ENCODE data around the gene TTC34.
"Not testable (repeated sequence)": the region's sequence is repeated elsewhere in the genome, so short reads cannot be mapped to it uniquely, and the experiment has no call there.

The TTC34 gene

DNA sequence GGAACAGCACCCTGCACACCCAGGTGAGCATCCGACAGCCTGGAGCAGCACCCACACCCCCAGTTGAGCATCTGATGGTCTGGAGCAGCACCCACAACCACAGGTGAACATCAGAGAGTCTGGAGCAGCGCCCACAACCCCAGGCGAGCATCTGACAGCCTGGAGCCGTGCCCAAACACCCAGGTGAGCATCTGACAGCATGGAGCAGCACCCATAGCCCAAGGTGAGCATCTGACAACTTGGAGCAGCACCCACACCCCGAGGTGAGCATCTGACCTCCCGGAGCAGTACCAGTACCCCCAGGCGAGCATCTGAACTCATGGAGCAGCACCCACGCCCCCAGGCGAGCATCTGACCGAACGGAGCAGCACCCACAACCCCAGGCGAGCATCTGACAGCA is 144.4 kb downstream of the TTC34 start:
- intact Hi-C loops (cut with DNase I): not testable (repeated sequence)
- DNase-seq: peak in 11 of 42 donors; percentile 5 to 63 (median 51)

DNA sequence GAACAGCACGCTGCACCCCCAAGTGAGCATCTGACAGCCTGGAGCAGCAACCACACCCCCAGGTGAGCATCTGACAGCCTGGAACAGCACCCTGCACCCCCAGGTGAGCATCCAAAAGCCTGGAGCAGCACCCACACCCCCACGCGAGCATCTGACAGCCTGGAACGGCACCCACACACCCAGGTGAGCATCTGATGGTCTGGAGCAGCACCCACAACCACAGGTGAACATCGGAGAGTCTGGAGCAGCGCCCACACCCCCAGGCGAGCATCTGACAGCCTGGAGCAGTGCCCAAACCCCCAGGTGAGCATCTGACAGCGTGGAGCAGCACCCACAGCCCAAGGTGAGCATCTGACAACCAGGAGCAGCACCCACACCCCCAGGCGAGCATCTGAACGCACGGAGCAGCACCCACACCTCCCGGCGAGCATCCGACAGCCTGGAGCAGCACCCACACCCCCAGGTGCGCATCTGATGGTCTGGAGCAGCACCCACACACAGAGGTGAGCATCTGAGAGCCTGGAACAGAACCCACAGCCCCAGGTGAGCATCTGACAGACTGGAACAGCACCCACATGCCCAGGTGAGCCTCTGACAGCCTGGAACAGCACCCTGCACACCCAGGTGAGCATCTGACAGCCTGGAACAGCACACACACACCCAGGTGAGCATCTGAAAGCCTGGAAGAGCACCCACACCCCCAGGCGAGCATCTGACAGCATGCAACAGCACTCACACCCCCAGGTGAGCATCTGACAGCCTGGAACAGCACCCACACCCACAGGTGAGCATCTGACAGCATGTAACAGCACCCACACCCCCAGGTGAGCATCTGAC is 145.7 kb downstream of the TTC34 start:
- intact Hi-C loops (cut with DNase I): not testable (repeated sequence)
- DNase-seq: peak in 19 of 42 donors; percentile 4 to 45 (median 33)

DNA sequence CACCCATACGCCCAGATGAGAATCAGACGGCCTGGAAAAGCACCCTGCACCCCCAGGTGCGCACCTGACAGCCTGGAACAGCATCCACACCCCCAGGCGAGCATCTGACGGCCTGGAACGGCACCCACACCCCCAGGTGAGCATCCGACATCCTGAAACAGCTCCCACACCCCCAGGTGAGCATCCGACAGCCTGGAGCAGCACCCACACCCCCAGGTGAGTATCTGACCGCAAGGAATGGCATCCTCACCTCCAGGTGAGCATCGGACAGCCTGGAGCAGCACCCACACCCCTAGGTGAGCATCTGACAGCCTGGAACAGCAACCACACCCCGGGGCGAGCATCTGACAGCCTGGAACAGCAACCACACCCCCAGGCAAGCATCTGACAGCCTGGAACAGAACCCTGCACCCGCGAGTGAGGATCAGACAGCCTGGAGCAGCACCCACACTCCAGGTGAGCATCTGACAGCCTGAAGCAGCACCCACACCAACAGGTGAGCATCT is 147.0 kb downstream of the TTC34 start:
- intact Hi-C loops (cut with DNase I): not testable (repeated sequence)
- peak in 11 of 42 donors; percentile 2 to 37 (median 21) for DNase-seq

DNA sequence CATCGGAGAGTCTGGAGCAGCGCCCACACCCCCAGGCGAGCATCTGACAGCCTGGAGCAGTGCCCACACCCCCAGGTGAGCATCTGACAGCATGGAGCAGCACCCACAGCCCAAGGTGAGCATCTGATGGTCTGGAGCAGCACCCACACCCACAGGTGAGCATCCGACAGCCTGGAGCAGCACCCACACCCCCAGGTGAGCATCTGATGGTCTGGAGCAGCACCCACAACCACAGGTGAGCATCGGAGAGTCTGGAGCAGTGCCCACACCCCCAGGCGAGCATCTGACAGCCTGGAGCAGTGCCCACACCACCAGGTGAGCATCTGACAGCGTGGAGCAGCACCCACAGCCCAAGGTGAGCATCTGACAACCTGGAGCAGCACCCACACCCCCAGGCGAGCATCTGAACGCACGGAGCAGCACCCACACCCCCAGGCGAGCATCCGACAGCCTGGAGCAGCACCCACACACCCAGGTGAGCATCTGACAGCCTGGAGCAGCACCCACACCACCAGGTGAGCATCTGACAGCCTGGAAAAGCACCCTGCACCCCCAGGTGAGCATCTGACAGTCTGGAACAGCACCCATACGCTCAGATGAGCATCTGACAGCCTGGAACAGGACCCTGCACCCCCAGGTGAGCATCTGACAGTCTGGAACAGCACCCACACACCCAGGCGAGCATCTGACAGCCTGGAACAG is 147.6 kb downstream of the TTC34 start:
- intact Hi-C loops (cut with DNase I): not testable (repeated sequence)
- DNase-seq: peak in 35 of 42 donors; percentile 10 to 76 (median 52)

DNA sequence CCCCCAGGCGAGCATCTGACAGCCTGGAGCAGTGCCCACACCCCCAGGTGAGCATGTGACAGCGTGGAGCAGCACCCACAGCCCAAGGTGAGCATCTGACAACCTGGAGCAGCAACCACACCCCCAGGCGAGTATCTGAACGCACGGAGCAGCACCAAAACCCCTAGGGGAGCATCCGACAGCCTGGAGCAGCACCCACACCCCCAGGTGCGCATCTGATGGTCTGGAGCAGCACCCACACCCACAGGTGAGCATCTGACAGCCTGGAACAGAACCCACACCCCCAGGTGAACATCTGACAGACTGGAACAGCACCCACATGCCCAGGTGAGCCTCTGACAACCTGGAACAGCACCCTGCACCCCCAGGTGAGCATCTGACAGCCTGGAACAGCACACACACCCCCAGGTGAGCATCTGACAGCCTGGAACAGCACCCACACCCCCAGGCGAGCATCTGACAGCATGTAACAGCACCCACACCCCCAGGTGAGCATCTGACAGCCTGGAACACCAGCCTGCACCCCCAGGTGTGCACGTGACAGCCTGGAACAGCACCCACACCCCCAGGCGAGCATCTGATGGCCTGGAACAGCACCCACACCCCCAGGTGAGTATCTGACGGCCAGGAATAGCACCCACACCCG is 148.4 kb downstream of the TTC34 start:
- DNase-seq: peak in 11 of 42 donors; percentile 2 to 39 (median 26)
- intact Hi-C loops (cut with DNase I): not testable (repeated sequence)

DNA sequence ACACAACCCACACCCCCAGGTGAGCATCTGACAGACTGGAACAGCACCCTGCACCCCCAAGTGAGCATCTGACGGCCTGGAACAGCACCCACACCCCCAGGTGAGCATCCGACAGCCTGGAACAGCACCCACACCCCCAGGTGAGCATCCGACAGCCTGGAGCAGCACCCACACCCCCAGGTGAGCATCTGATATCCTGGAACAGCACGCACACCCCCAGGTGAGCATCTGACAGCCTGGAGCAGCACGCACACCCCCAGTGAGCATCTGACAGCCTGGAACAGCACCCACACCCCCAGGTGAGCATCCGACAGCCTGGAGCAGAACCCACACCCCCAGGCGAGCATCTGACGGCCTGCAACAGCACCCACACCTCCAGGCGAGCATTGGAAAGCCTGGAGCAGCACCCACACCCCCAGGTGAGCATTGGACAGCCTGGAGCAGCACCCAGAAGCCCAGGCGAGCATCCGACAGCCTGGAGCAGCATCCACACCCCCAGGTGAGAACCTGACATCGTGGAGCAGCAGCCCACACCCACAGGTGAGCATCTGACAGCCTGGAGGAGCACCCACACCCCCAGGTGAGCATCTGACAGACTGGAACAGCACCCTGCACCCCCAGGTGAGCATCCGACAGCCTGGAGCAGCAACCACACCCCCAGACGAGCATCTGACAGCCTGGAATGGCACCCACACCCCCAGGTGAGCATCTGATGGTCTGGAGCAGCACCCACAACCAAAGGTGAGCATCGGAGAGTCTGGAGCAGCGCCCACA is 149.2 kb downstream of the TTC34 start:
- DNase-seq: peak in 5 of 42 donors; percentile 3 to 25 (median 19)
- intact Hi-C loops (cut with DNase I): not testable (repeated sequence)

DNA sequence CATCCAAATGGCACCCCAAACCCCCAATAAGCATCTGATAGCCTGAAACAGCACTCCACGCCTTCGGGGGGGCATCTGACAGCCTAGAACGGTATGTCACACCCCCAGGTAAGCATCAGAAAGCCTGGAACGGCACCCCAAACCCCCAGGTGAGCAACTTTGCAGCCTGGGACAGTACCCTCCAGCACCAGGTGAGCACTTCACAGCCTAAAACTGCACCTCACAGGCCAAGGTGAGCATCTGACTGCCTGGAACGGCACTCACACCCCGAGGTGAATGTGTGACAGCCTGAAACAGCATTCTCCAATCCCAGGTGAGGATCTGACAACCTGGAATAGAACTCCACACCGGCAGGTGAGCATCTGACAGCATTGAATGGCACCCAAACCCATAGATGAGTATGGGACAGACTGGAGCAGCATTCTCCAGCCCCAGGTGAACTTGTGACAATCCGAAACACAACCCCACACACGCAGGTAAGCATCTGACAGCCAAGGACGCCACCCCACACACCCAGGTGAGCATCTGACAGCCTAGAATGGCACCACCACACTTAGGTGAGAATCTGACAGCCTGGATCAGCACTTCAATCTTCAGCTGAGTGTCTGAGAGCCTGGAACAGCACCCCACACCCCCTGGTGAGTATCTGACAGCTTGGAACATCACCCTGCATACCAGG is 150.4 kb downstream of the TTC34 start:
- intact Hi-C loops (cut with DNase I): no loop called here
- peak in 6 of 42 donors; percentile 0 to 7 (median 4) for DNase-seq

DNA sequence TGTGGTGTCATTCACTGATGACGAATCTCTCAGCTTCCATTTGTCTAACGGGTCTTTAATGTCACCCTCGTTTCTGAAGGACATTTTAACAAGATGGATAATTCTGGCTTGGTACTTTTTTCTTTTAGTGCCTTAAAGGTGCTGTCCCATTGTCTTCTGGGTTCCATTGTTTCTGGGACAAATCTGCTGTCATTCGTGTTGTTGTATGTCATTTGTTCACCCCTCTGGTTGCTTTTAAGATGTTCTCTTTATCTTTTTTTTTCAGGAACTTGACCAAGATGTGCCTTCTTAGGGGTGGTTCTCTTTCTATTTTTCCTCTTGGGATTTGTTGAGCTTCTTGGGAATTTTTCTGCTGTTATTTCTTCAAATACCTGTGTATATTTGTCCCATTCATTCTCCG is 154.7 kb downstream of the TTC34 start:
- intact Hi-C loops (cut with DNase I): no loop called here
- DNase-seq: no peak

DNA sequence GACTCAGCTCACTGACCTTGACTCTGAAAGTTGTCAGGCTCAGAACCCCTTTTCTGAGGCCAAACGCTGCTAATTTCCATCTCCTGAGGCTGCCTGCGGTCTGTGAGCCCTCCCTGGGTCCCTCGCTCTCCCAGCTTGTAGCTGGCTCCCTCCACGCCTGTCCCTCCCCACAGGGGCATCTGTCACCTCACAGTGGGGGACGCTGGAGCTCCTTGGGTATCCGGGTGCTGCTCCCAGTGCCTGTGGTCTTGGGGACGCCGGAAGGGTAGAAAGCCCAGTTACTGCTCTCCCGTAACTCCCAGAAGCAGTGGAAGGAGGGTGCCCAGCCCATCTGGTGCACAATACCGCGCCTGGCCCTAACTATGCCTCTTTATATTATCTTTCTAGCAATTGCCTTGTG is 155.7 kb downstream of the TTC34 start:
- intact Hi-C loops (cut with DNase I): no loop called here
- DNase-seq: peak in 2 of 42 donors; percentile 0 to 5

DNA sequence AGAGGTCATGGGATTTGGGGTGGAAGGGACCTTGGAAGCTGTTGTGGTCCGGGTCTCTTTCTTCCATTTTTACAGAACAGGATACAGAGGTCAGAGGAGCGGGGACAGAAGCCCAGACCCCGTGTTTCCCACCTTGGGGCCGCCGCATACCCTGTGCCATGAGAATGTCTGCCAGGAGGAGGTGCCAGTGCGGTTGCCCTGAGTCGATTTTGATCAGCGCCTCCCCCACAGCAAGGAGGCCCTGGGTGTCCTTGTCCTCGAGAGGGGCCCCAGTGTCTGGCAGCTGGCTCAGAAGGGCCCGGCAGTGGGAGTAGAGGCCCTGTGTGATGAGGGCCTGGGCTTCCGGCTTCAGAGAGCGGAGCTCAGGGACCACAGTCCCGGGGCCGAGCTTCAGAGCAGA is 156.3 kb downstream of the TTC34 start:
- peak in 3 of 42 donors; percentile 1 to 9 (median 4) for DNase-seq
- intact Hi-C loops (cut with DNase I): no loop called here

DNA sequence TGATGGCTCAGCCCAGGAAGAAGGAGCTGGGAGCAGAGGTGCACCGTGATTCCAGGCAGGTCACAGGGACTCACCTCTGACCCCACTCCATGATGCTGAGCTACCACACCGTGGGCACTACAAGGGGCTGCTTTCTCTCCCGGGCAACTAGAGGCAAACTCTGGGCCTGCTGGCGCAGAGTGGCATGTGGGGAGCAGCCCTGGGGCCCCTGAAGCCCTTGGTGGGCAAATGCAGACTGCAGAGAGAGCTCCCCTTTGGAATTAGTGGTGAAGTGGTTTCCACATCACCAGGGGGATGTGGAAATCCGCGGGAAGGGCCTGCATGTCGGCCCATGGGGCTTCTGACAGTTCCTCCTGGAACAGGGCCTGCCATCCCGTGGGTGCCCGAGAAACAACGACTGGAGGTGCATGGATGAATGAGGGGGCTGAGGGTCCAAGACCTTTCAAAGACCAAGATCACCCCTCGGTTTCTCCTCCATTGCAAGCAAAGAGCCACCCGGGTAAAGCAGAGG is 156.8 kb downstream of the TTC34 start:
- intact Hi-C loops (cut with DNase I): no loop called here
- DNase-seq: peak in 2 of 42 donors; percentile 3 to 8

DNA sequence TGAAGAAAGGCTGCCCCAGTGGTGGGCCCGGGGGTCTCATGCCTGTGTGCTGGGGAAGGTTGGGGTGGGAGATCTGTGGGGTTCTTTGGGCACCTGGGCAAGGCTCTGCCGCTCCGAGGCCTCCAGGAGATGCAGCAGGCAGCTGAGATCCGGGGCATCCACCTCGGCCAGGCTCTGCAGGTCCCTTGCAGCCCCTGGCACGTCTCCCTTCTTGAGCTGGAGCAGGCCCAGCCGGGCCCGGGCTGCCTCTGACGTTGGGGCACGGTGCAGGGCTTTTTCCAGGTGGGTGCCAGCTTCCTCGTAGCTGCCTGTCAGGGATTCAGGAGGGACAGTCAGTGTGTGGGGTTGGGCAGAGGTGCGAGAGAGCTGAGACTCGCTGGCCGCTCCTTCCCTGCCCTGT is 157.3 kb downstream of the TTC34 start:
- intact Hi-C loops (cut with DNase I): no loop called here
- DNase-seq: peak in 4 of 42 donors; percentile 2 to 28 (median 6)

DNA sequence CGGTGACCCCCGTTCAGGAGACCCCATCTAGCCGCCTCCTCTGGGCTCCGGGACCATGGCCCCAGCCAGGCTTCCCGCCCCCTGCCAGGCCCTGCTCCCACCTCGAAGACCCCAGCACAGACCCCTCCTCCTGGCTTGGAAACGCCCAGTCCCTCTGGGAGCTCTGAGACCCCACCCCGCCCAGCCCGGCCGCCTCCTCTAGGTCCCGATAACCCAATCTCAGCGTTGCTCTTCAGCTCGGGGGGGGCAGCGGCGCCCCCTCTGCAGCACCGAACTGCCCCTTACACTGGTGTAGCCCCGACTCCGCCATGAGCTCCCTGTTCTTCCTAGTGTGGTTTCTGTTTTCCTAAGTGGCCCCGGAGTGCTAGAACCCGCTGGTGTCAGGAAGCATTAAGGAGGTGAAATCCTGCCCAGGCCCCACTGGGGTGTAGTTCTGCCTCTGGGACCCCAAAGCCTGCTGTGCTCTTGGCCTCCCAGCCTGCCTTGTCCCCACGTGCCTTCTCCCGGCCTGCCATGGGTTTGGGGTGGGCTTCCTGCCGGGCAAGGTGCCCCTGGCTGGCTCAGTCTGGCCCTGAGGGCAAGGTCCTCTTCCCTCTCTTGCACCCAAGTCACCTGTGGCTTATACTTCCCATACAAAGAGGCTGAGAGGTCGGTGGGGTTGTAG is 157.9 kb downstream of the TTC34 start:
- intact Hi-C loops (cut with DNase I): loop anchor here (2.0 kb wide), 1 partner anchor 57 kb away; the partner anchor contains the start of gene PRXL2B
- peak in 4 of 42 donors; percentile 4 to 12 (median 6) for DNase-seq

DNA sequence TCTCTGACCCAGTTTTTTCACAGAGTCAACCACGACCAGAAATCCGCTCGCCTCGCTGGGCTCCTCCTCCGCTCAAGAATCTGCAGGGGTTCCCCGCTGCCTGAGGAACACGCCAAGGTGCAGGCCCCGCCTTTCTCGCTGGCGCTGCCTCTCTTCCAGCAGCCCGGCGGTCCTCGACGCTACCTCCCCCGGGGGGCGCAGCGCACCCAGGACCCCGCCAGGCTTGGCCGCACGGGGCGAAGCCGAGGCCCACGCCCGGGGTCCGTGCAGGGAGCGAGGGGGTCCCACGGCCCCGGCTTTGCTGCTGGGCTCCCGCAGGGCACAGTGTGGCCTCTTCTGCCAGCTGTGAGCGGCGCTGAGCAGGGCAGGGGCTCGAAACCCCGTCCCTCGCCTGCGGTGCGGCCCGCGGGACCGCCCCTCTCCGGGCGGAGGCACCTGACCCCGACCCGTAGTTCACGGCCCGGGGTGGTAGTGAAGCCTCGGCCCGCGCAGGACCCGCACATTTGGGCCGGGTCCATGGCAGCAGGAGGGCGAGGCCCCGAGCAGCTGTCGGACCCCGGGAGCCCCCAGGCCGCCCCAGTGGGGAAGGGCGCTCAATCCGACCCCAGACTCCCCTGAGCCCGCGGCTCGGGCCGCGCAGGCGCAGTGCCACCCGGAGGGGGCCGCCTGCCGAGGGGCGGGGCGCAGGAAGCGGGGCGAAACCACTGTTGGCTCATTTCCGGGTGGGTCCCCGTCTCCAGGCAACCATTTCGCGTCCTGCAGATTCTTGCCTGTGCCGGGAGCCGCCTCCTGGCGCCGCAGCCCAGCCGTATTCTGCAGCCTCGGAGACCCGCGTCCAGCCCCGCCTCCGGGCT is 158.7 kb downstream of the TTC34 start:
- peak; percentile 79 to 96 (median 91) for DNase-seq
- intact Hi-C loops (cut with DNase I): loop anchor here (2.0 kb wide), 1 partner anchor 56 kb away; the partner anchor contains the start of gene PRXL2B

DNA sequence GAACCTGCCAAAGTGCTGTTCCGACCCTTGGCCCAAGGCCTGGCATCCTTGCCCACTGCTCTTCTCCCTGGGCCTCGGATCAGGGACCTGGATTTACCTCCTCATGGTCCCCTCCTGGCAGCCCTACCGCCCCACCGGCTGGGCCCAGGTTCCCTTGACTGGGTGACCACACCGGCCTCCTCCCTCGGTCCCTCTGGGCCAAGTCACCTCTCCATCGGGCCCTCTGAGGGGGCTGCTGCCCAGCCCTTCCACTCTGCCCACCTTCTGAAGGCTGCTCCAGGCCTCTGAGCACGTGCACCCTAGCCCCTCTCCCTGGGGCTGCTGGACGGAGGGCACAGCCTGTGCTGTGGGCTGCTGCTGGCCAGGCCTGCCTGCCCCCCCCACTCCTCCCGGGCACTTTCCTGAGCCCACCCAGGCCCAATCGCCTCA is 159.3 kb downstream of the TTC34 start:
- DNase-seq: peak in 3 of 42 donors; percentile 7 to 27 (median 12)
- intact Hi-C loops (cut with DNase I): loop anchor here (2.0 kb wide), 1 partner anchor 55 kb away; the partner anchor contains the start of gene PRXL2B
